Endothelial cell of umbilical vein (primary cell): Measurements from ENCODE around the gene RPGR. TPM values are rescaled to one million over a fixed set of nuclear protein-coding genes. Genes with fewer than 3 reads are reported as not detected.

Experiments used
- BruUV-seq: library from RNA; stranded (reverse); fragments of 400-500 nt; replicated peaks from 2 replicates; lab custom pipeline; 2021; lab: Mats Ljungman, UMichigan
- CTCF ChIA-PET: fragments of 300-600, 350-600 bp; sonication (Branson Sonifier 250); formaldehyde crosslinking; loops from one replicate; lab custom pipeline; 2021; ENCODE audit warnings: antibody characterized with exemption, inconsistent platforms; lab: Charles Lee
- POLR2A ChIA-PET: fragments of 300-600, 350-600 bp; sonication (Branson Sonifier 250); formaldehyde crosslinking; loops from one replicate; lab custom pipeline; 2021; ENCODE audit warnings: antibody characterized with exemption, inconsistent platforms; lab: Charles Lee
- DNase-seq: peaks from one replicate; pipeline ENCODE4 v3.0.0-alpha.2; 2011; ENCODE audit warnings: low read depth, low spot score
- FAIRE-seq: peaks from 2 replicates; lab custom pipeline; 2011; peaks lifted over from hg19 to GRCh38; lab: Jason Lieb, UNC
- H2AFZ ChIP-seq: 2 replicates; pipeline ENCODE4 v1.6.0; 2012; ENCODE audit warnings: low read depth, low read length, control low read depth, inconsistent platforms
- H3K27ac ChIP-seq: 2 replicates; pipeline ENCODE4 v1.5.1; 2011; ENCODE audit warnings: low read depth, mild to moderate bottlenecking, control low read depth, low read length, moderate library complexity; ENCODE audit not compliant: insufficient read depth
- H3K27me3 ChIP-seq, 2 experiments: 2 replicates each; pipeline versions ENCODE4 v1.6.0 to v1.6.1; 2011; ENCODE audit warnings: low read length in 2 of 2, mixed read lengths in 1 of 2; ENCODE audit not compliant: control insufficient read depth in 2 of 2, insufficient read depth in 2 of 2
- H3K36me3 ChIP-seq, 2 experiments: 2 replicates in 1 of 2; 3 replicates in 1 of 2; pipeline ENCODE4 v1.5.1; 2011; ENCODE audit warnings: low read length in 2 of 2, mild to moderate bottlenecking in 1 of 2, moderate library complexity in 1 of 2; ENCODE audit not compliant: control insufficient read depth in 2 of 2, insufficient read depth in 2 of 2; ENCODE audit errors: extremely low read depth in 1 of 2
- H3K4me1 ChIP-seq: 3 replicates; pipeline ENCODE4 v1.5.1; 2011; ENCODE audit warnings: mild to moderate bottlenecking, low read length; ENCODE audit not compliant: control insufficient read depth, insufficient read depth; ENCODE audit errors: extremely low read depth
- H3K4me2 ChIP-seq: 2 replicates; pipeline ENCODE4 v1.6.1; 2011; ENCODE audit warnings: low read length, control low read depth, mixed read lengths; ENCODE audit not compliant: insufficient read depth
- H3K4me3 ChIP-seq, 3 experiments: fragments of 200-600 bp in 1 of 3; sonication (generic), shearing (Covaris generic) in 1 of 3; replicated peaks in 1 of 3; 2 replicates each; pipeline ENCODE4 v1.5.1; 2011 to 2016; ENCODE audit warnings: control low read depth in 3 of 3, low read length in 3 of 3, mild to moderate bottlenecking in 2 of 3, inconsistent platforms in 1 of 3, low read depth in 1 of 3, moderate library complexity in 1 of 3; ENCODE audit not compliant: insufficient read depth in 1 of 3
- H3K79me2 ChIP-seq: 2 replicates; pipeline ENCODE4 v1.6.0; 2012; ENCODE audit warnings: low read length, inconsistent platforms; ENCODE audit not compliant: control insufficient read depth, insufficient read depth
- H3K9ac ChIP-seq: replicated peaks from 2 replicates; pipeline ENCODE3; 2011; ENCODE audit warnings: low read length, control low read depth; ENCODE audit not compliant: insufficient read depth; ENCODE audit errors: extremely low read depth
- H3K9me1 ChIP-seq: replicated peaks from 3 replicates; pipeline ENCODE4 v1.6.0; 2011; ENCODE audit warnings: mild to moderate bottlenecking, low read length; ENCODE audit not compliant: control insufficient read depth, insufficient read depth; ENCODE audit errors: extremely low read depth
- H3K9me3 ChIP-seq: replicated peaks from 2 replicates; pipeline ENCODE4 v1.5.1; 2012; ENCODE audit warnings: low read length, inconsistent platforms; ENCODE audit not compliant: control insufficient read depth, insufficient read depth
- H4K20me1 ChIP-seq: replicated peaks from 2 replicates; pipeline ENCODE3; 2011; ENCODE audit warnings: mild to moderate bottlenecking, low read length; ENCODE audit not compliant: control insufficient read depth, insufficient read depth; ENCODE audit errors: extremely low read depth
- CTCF ChIP-seq, 2 donors: IDR thresholded peaks; 1 replicate in 1 of 2; 2 replicates in 1 of 2; pipeline ENCODE4 v1.5.1; 2011; ENCODE audit warnings: low read length in 2 of 2, mild to moderate bottlenecking in 2 of 2, moderate library complexity in 2 of 2, control low read depth in 1 of 2, inconsistent platforms in 1 of 2, low read depth in 1 of 2; ENCODE audit not compliant: insufficient read depth in 1 of 2; ENCODE audit errors: extremely low read depth in 1 of 2
- EZH2 ChIP-seq: IDR thresholded peaks from 2 replicates; pipeline ENCODE4 v1.6.1; 2012; ENCODE audit warnings: borderline replicate concordance, low read depth, mild to moderate bottlenecking, moderate library complexity, low read length, inconsistent platforms; ENCODE audit not compliant: severe bottlenecking
- FOS ChIP-seq: IDR thresholded peaks from 2 replicates; pipeline ENCODE4 v1.6.1; 2011; ENCODE audit warnings: mild to moderate bottlenecking, low read length, moderate library complexity, borderline replicate concordance; ENCODE audit not compliant: insufficient read depth
- GATA2 ChIP-seq: IDR thresholded peaks from 2 replicates; pipeline ENCODE4 v1.7.0; 2011; ENCODE audit warnings: low read depth, mild to moderate bottlenecking, moderate library complexity, mixed read lengths, low read length; ENCODE audit not compliant: insufficient read length, insufficient read depth
- JUN ChIP-seq: IDR thresholded peaks from 2 replicates; pipeline ENCODE4 v1.6.1; 2011; ENCODE audit warnings: borderline replicate concordance, low read depth; ENCODE audit not compliant: insufficient read length, insufficient read depth
- MAX ChIP-seq: IDR thresholded peaks from 2 replicates; pipeline ENCODE4 v1.6.1; 2011; ENCODE audit not compliant: insufficient read depth, insufficient read length
- MYC ChIP-seq: IDR thresholded peaks from one replicate; pipeline ENCODE4 v1.6.1; 2011; ENCODE audit warnings: mild to moderate bottlenecking, low read depth, low read length
- POLR2A ChIP-seq: IDR thresholded peaks from 2 replicates; pipeline ENCODE4 v1.6.1; 2012; ENCODE audit warnings: low read depth, mild to moderate bottlenecking, control low read depth, low read length
- POLR2AphosphoS5 ChIP-seq: IDR thresholded peaks from 2 replicates; pipeline ENCODE4 v1.6.1; 2012; ENCODE audit warnings: low read depth, mild to moderate bottlenecking, control low read depth, low read length, moderate library complexity; ENCODE audit not compliant: insufficient read depth
- dilution Hi-C: fragments of 300-500 bp; cut with MboI; formaldehyde crosslinking; loops from one replicate; pipeline ENCODE4 v1.15.0; 2019; ENCODE audit warnings: low sequenced_read_pairs; ENCODE audit not compliant: extremely low pct_ligation_motif_present
- intact Hi-C: fragments of 100-400 bp; cut with micrococcal nuclease; formaldehyde crosslinking; loops from one replicate; pipeline ENCODE4 v1.10.0; 2022
- polyA plus RNA-seq, 4 experiments: library from polyadenylated mRNA; depleted of rRNA in 3 of 4; stranded (reverse) in 3 of 4; unstranded in 1 of 4; fragments of >200 nt; gene quantifications; 2 replicates each; pipeline versions ENCODE4 v1.2.1 to v1.2.3, GENCODE V29; 2011 to 2012; ENCODE audit warnings: missing spikeins in 1 of 4
- total RNA-seq: library from RNA; stranded (reverse); gene quantifications from 2 replicates; pipeline ENCODE4 v1.2.3, GENCODE V29; 2021

The RPGR gene
- total and polyA plus RNA-seq, 2 donors (not counting 3 experiments of a cell fraction or from before 2014, with no cell fraction given) = 2.7 to 24.0 TPM

DNA sequence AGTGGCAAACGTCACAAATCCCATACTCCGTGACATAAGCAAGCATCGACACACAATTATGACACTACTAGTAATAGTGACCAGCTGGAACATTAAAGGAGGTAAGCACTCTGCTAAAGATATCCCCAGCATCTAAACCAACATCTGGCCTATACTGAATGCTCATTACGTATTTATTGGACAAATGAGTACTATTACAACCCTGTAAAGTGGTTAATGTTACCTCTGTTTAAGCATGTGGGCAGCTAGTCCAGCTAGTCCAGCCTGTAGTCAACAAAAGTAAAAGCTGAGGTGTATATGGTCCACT, 419 bp upstream of the RPGR start:
- Histone ChIP-seq H3K4me2 (peak overlapping the region; percentile 72), H3K36me3 (no peaks in the 10 kb centered on the region), H3K9me3 (no peaks in the 10 kb centered on the region), H3K4me1 (peaks cover 30% of the 10 kb centered on the region), H3K27me3 (no peaks in the 10 kb centered on the region), H3K9me1 (no peaks in the 10 kb centered on the region), H3K79me2 (peaks cover 32% of the 10 kb centered on the region), H3K27ac (peak overlapping the region; percentile 5), H4K20me1 (no peaks in the 10 kb centered on the region), H2AFZ (peak overlapping the region; percentile 25), H3K9ac (no peak overlapping the region), H3K4me3 (peak overlapping the region in 1 of 3 experiments; percentile 47)
- TSS peak; percentile 1 for BruUV-seq
- TF ChIP-seq FOS (no peak), GATA2 (no peak), CTCF (IDR thresholded peaks at IDR 0.05; ENCODE audit: extremely low read depth in 1 of 2, insufficient read depth in 1 of 2, low read depth in 1 of 2, low read length in 2 of 2) (no peak), MYC (no peak), MAX (no peak), EZH2 (no peak), JUN (no peak), POLR2AphosphoS5 (no peak), POLR2A (no peak)
- dilution Hi-C loops = no loop called here
- intact Hi-C loops = loop anchor here (1.0 kb wide), 5 partner anchors 23 to 135 kb away; partner anchors contain the start of gene SRPX
- FAIRE-seq (no peak), DNase-seq (no peak)
- ChIA-PET POLR2A (interaction anchor here (2.0 kb wide), 1 partner anchor 22 kb away, joined by 10 read pairs; no protein-coding TSS in a partner anchor), CTCF (interaction anchor here (0.7 to 3.0 kb wide), 16 partner anchors 8 to 161 kb away, joined by 3 to 100 read pairs (median 7); partner anchors contain the start of gene SRPX)
